OCI-LY7 (cell line): ENCODE data around the gene DDA1. TPM values are rescaled to one million over a fixed set of nuclear protein-coding genes. Genes with fewer than 3 reads are reported as not detected.

Experiments used
- BruUV-seq: library from RNA; stranded (reverse); fragments of 400-500 nt; replicated peaks from 2 replicates; lab custom pipeline; 2021; lab: Mats Ljungman, UMichigan
- CTCF ChIA-PET: fragments of 300-600 bp; sonication (Branson Sonifier 250); formaldehyde crosslinking; loops from one replicate; lab custom pipeline; 2022; ENCODE audit warnings: antibody characterized with exemption; ENCODE audit not compliant: unreplicated experiment; lab: Charles Lee
- POLR2A ChIA-PET: fragments of 300-600 bp; sonication (Branson Sonifier 250); formaldehyde crosslinking; loops from one replicate; lab custom pipeline; 2022; ENCODE audit warnings: antibody characterized with exemption; lab: Charles Lee
- DNase-seq: peaks from one replicate; pipeline ENCODE4 v3.0.0-alpha.2; 2015; ENCODE audit warnings: low spot score
- H2AFZ ChIP-seq: fragments of 200-600 bp; sonication (generic), shearing (Covaris generic); 2 replicates; pipeline ENCODE4 v1.6.1; 2014; ENCODE audit warnings: mild to moderate bottlenecking, antibody characterized with exemption, low read length, moderate library complexity
- H3K27ac ChIP-seq: fragments of 200-600 bp; sonication (generic); 2 replicates; pipeline ENCODE4 v1.5.1; 2014; ENCODE audit warnings: mixed run types, low read depth, mild to moderate bottlenecking, moderate library complexity, low read length, inconsistent platforms; ENCODE audit not compliant: poor library complexity, severe bottlenecking
- H3K36me3 ChIP-seq: fragments of 200-600 bp; sonication (generic); 2 replicates; pipeline ENCODE4 v1.6.1; 2014; ENCODE audit warnings: mild to moderate bottlenecking, antibody characterized with exemption, low read length, moderate library complexity, mixed read lengths; ENCODE audit not compliant: insufficient read depth
- H3K4me1 ChIP-seq: fragments of 200-600 bp; sonication (generic); 2 replicates; pipeline ENCODE4 v1.5.1; 2014; ENCODE audit warnings: mild to moderate bottlenecking, low read length; ENCODE audit not compliant: insufficient read depth, poor library complexity, severe bottlenecking
- H3K4me2 ChIP-seq: fragments of 200-600 bp; sonication (generic); 2 replicates; pipeline ENCODE4 v1.6.1; 2014; ENCODE audit warnings: mild to moderate bottlenecking, low read length
- H3K4me3 ChIP-seq: fragments of 200-600 bp; sonication (generic); 2 replicates; pipeline ENCODE4 v1.5.1; 2014; ENCODE audit warnings: mild to moderate bottlenecking, low read depth, low read length; ENCODE audit not compliant: poor library complexity, severe bottlenecking
- H3K79me2 ChIP-seq: fragments of 200-600 bp; sonication (generic); 2 replicates; pipeline ENCODE4 v1.6.1; 2016; ENCODE audit warnings: low read depth, mild to moderate bottlenecking, low read length, moderate library complexity, mixed read lengths; ENCODE audit not compliant: insufficient read depth
- H3K9me2 ChIP-seq: fragments of 200-600 bp; sonication (generic); 2 replicates; pipeline ENCODE4 v1.6.1; 2016; ENCODE audit warnings: mild to moderate bottlenecking, low read length, mixed read lengths; ENCODE audit not compliant: insufficient read depth
- H3K9me3 ChIP-seq: fragments of 200-600 bp; sonication (generic); 2 replicates; pipeline ENCODE4 v1.6.1; 2014; ENCODE audit warnings: mild to moderate bottlenecking, mixed run types, low read length, mixed read lengths
- H4K20me1 ChIP-seq: fragments of 200-600 bp; sonication (generic); 2 replicates; pipeline ENCODE4 v1.6.1; 2014; ENCODE audit warnings: mild to moderate bottlenecking, antibody characterized with exemption, low read length, moderate library complexity, mixed read lengths; ENCODE audit not compliant: insufficient read depth
- EZH2phosphoT487 ChIP-seq: fragments of 200-600 bp; sonication (generic); IDR thresholded peaks from 2 replicates; pipeline ENCODE4 v1.6.1; 2018; ENCODE audit warnings: low read depth, borderline replicate concordance, mild to moderate bottlenecking, mixed run types, antibody characterized with exemption, low read length, moderate library complexity, mixed read lengths
- intact Hi-C: fragments of 100-400 bp; cut with micrococcal nuclease; formaldehyde crosslinking; loops from one replicate; pipeline ENCODE4 v1.10.0; 2022; ENCODE audit not compliant: unreplicated experiment
- total RNA-seq, 2 experiments: library from RNA; depleted of rRNA in 1 of 2; stranded (reverse); fragments of >200 nt in 1 of 2; shearing (Covaris generic) in 1 of 2; gene quantifications; 2 replicates each; pipeline ENCODE4 v1.2.3, GENCODE V29; 2014 to 2022
- TF ChIP-seq, protein P1 (sequence below): fragments of 200-600 bp; sonication (generic); conservative IDR thresholded peaks from 2 replicates; pipeline ENCODE4 v1.5.1; 2014; ENCODE audit warnings: mild to moderate bottlenecking, antibody characterized with exemption, low read length, moderate library complexity, mixed read lengths

DDA1 gene
- total RNA-seq, 2 experiments from 2014 or later: 36.6 to 48.8 TPM

DNA sequence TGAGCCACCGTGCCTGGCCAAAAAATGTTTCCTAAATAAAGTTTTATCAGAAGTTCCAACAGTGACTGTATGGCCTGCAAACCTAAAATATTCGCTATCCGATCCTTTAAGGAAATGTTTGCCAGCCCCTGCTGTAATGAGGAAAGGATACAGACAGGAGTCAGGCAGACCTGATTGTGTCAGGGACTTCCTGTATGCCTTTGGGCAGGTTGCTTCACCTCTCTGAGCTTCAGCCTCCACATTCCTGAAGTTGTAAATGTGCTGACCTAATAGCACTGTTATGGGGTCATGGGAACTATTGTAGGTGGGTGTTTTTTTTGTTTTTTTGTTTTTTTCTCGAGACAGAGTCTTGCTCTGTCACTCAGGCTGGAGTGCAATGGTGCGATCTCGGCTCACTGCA is 12.4 kb upstream of the DDA1 start:
- intact Hi-C loops: no loop called here
- BruUV-seq: no TSS peak
- Histone ChIP-seq H3K27ac (no peak overlapping the region), H2AFZ (no peak overlapping the region), H3K4me1 (peaks cover 29% of the 10 kb centered on the region), H3K36me3 (peaks cover 30% of the 10 kb centered on the region), H3K4me3 (no peak overlapping the region), H3K79me2 (peaks cover 10% of the 10 kb centered on the region; the same call in 1 of the 2 replicates), H3K4me2 (no peak overlapping the region), H3K9me3 (no peaks in the 10 kb centered on the region), H4K20me1 (no peaks in the 10 kb centered on the region), H3K9me2 (no peaks in the 10 kb centered on the region)
- no peak for TF ChIP-seq EZH2phosphoT487
- TF ChIP-seq, protein P1, sequence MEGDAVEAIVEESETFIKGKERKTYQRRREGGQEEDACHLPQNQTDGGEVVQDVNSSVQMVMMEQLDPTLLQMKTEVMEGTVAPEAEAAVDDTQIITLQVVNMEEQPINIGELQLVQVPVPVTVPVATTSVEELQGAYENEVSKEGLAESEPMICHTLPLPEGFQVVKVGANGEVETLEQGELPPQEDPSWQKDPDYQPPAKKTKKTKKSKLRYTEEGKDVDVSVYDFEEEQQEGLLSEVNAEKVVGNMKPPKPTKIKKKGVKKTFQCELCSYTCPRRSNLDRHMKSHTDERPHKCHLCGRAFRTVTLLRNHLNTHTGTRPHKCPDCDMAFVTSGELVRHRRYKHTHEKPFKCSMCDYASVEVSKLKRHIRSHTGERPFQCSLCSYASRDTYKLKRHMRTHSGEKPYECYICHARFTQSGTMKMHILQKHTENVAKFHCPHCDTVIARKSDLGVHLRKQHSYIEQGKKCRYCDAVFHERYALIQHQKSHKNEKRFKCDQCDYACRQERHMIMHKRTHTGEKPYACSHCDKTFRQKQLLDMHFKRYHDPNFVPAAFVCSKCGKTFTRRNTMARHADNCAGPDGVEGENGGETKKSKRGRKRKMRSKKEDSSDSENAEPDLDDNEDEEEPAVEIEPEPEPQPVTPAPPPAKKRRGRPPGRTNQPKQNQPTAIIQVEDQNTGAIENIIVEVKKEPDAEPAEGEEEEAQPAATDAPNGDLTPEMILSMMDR: no peak
- ChIA-PET CTCF (no interaction called here), POLR2A (no interaction called here)
- DNase-seq: no peak

DNA sequence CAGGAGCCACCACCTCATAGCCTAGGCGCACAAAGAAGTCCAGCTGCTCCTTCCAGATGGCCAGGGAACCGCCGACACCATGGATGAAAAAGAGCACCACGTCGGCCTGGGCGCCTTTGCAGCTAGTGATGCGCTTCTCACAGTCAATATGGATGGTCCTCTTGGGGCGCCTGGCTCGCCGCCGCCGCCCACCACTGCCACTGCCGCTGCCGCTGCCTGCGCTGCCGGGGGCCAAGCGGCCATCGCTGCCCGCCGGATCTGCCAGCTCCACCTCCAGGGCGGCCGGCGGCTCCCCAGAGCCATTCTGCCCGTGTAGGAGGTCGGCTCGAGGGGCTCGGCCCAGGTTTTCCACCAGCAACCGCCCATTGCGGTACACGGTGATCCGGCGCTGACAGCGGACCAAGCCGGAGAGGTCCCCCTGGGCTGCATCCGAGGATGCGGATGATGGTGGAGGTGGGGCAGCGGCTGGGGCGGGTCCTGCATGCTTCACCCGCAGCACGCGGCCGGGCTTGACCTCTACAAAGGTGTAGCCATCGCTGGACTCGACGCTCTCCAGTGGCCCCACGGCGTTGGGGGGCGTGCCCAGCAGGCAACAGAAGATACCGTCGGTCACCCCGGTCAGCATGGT is 8.3 kb upstream of the DDA1 start:
- H3K4me2 ChIP-seq: no peak overlapping the region
- H3K36me3 ChIP-seq: peaks cover 27% of the 10 kb centered on the region
- no peaks in the 10 kb centered on the region for H4K20me1 ChIP-seq
- H3K4me3 ChIP-seq: no peak overlapping the region
- TF ChIP-seq EZH2phosphoT487: no peak
- TF ChIP-seq, protein P1: no peak
- intact Hi-C loops: no loop called here
- H3K9me3 ChIP-seq: no peaks in the 10 kb centered on the region
- no TSS peak for BruUV-seq
- H3K4me1 ChIP-seq: peaks cover 36% of the 10 kb centered on the region
- DNase-seq: no peak
- H3K79me2 ChIP-seq: peaks cover under 1% of the 10 kb centered on the region; the same call in 1 of the 2 replicates
- POLR2A ChIA-PET: no interaction called here
- no peak overlapping the region for H2AFZ ChIP-seq
- H3K9me2 ChIP-seq: no peaks in the 10 kb centered on the region
- H3K27ac ChIP-seq: no peak overlapping the region
- CTCF ChIA-PET: interaction anchor here (0.6 kb wide), 1 partner anchor 9 kb away, joined by 3 read pairs; no protein-coding TSS in a partner anchor
